NCI-H2081 (cell line): ENCODE measurements around the gene NEK5.
"Not testable (repeated sequence)": the region's sequence is repeated elsewhere in the genome, so short reads cannot be mapped to it uniquely, and the experiment has no call there.

Experiments used
- DNase-seq, 2 experiments: peaks; one replicate each; lab custom pipeline; 2025; lab: John Stamatoyannopoulos, UW

Gene NEK5, protein sequence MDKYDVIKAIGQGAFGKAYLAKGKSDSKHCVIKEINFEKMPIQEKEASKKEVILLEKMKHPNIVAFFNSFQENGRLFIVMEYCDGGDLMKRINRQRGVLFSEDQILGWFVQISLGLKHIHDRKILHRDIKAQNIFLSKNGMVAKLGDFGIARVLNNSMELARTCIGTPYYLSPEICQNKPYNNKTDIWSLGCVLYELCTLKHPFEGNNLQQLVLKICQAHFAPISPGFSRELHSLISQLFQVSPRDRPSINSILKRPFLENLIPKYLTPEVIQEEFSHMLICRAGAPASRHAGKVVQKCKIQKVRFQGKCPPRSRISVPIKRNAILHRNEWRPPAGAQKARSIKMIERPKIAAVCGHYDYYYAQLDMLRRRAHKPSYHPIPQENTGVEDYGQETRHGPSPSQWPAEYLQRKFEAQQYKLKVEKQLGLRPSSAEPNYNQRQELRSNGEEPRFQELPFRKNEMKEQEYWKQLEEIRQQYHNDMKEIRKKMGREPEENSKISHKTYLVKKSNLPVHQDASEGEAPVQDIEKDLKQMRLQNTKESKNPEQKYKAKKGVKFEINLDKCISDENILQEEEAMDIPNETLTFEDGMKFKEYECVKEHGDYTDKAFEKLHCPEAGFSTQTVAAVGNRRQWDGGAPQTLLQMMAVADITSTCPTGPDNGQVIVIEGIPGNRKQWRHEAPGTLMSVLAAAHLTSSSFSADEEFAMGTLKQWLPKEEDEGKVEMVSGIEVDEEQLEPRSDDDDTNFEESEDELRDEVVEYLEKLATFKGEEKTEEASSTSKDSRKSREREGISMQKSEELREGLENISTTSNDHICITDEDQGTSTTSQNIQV

DNA sequence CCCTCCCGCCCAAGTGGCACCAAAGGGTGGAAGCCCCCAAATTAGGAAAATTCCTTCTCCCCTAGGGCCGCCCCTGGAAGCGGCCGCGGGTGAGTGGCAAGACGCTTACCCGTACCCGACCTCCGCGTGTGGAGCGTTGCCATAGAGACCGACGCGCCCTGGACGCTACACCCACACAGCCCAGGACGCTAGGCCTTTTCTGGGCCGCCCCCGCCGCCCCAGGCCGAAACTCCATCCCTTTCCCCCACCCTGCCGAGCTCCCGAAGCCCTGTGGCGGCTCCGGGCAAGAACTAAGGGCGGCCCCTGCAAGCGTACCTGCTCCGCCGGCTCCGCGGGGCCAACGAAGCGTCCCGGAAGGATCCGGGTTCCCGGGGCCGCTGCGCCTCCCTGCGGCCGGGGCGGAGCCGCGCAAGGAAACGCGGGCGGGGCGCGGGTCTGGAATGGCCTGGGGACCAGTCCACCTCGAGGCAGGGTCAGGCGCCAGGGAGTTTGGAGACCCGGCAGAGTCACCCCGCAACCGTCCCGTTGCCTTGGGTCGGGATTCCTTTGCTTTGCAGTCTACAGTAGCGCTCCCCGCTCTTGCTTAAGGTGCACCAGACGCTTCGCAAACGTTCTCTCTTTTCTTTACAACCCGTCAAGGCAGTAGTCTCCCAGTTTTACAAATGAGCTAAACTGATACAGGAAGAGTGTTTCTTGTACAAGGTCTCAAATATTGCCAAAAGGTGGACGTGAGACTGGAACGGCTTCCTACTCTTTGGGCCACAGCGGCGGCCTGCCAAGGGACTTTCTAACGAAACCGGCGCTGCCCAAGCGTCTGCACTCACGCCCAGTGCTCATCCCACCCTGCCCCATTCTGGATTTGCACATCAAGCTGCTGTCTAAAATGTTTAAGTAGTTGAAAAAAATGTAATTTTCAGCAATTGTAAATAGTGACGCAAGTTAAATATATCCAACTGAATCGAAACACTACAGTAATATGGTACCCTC, at the start of gene NEK5:
TSS of gene NEK5 (minus strand) at position 360 of the 987 bp plus-strand sequence. CDS start 1,591 bp downstream, outside the sequence.
- DNase-seq = peak; percentile 21 to 35

DNA sequence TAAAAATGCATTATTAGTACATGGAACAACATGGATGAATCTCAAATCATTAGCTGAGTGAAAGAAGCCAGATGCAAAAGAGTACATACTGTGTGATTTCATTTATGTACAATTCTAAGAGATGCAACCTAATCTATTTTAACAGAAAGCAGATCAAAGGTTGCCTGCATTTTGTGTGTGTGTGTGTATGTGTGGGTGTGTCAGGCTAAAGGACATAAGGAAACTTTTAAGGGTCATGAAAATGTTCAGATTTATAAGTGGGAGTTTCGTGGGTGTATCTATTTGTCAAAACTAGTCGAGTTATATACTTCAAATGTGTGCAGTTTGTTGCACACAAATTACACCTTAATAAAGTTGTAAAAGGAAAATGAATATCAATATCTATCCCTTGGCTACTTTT, 48.4 kb upstream of the NEK5 start:
- DNase-seq = no peak

DNA sequence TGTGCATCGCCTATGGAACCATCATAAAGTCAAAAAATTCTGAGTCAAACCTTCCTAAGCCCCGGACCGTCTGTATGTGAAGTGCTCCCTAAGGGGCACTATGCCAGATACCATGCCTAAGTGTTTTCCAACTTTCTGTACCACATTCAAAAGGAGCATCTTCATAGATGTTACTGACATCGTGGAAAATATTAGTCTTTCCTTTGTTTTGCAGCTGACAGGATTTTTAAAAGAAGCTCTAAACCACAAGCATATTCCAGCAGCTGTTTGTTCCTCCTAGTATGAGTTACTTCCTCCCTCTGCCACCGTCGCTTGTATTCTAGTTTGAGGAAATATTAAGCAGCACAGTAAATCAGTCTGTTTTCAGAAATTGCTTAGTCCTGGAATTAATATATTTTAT, 45.1 kb upstream of the NEK5 start:
- DNase-seq = not testable (repeated sequence)

DNA sequence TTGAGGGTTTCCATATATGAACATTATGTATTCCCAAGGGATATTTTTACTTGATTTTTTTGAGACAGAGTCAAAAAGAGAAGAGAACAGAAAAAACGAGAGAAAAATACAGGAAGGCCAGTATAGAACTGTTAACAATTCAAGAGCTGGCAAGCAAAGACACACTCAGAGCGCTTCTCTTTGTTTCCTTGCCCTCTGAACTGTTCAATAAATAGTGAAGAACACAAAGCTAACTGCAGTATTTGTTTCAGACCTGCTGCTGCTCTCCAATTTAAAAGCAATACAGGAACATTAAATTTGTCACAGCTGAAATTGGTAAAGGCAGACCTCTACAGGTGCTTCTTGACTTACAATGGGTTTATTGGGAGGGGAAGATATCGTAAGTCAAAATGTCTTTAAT, 44.5 kb upstream of the NEK5 start:
- DNase-seq = peak in 1 of 2 experiments; percentile 2

DNA sequence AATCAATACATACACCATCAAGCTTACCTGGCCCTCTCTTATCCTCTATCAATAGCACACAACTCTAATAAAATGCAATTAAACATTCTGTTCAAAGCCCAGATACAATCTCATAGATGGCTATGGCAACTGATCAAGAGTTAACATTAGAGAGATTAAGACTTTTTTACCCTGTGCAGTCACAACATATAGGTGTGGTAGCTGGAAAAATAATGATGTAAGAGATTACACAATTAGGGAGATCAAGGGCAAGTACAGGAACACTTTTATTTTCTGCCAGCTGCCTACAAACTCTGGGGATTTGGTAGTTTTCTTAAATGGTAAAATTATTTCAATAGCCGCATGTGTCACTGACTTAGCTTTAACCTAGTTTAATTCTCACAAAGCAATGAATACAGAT, 42.8 kb upstream of the NEK5 start:
- DNase-seq = not testable (repeated sequence)

DNA sequence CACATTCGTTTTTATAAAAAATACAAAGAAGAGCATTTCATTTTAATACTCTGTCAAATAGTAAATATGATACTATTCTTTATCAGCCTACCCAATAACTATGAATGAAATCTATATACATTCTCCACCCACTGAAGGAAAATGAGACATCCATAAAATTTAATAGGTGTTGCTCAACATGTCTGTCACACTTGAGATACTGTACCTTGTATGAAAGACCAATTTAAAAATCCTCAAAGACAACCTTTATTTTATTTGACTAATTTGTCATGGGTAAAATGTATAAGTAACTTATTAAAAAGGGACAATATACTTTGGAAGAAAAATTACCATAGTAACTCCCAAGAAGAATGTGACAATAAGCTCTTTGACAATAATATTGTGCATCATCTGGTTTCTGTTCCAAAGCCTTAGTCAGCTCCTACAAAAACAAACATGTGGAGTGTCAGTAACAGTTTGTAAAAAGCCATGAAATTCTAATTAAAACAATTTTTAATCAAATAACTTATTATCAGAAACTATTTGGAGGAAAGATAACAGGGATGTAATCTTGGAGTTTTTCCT, 42.0 kb upstream of the NEK5 start:
- not testable (repeated sequence) for DNase-seq

DNA sequence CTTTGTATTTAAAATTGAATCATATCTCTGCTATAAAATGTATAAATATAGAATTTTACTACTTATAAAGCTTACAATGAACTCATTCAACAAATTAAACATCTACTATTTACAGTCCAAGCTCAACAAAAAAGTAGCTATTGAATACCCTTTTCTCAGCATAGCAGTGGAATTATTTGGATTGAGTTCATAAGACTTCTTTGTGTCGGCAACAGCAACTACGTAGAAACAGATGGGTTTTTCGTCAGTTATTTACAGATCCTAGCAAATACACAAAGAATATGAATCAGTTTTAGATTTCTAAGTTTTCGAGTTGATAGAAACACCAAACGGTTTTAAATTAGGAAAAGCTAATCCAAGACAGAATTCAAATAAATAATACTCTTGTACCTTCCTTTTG, 41.0 kb upstream of the NEK5 start:
- no peak for DNase-seq

DNA sequence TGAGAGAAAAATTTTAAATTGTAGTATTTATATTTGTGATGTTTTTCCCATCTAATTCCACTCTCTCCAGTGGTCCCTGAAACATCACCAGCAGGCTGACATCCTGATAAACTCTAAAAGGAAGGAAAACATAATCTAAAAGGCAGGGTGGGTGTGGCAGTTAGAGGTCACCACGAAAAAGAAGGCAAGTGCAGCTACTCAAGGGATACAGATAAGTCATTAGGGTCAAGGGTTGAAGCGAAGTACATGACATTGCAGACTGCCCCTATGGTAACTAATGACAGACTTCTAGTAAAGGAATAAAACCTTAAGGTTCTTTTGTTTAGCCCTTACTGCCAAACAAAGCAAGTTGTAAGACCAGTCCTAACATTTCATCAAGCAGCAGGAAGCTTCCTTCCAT, 36.5 kb upstream of the NEK5 start:
- no peak for DNase-seq

DNA sequence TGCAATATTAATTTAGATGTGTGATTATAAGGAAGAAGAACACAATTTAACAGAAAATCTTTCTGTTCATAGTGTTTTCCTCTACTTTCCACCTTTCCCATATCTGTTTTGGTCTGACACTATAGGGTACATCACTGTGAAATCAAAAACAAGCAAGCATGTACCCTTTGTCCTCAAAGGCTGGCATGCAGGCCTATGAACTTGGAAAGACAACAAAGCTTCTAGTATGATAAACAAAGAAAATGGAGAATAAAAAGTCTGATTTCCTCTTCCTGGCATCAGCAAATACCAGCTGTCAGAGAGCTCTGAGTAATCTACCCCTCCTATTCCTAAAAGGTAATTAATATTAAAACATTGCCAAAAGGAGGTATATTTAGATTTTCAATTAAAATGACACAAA, 36.1 kb upstream of the NEK5 start:
- no peak for DNase-seq

DNA sequence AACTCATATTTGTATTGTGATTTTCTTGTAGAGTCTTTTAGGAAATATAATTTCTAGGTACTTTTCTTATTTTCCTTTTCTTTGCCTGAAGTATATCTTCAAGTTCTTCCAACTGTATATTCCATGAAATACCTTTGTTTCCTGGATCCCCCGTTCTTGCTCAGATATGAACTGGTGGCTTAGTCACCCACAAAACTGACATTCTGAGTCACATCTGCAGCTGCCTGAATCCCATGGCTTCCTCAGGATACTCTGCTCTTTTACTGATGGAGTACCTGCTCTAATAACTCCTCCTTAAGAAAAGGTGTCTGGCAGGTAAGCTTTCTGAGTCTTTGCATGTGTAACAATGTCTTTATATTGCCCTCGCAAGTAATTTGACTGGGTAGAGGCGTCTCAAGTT, 35.0 kb upstream of the NEK5 start:
- not testable (repeated sequence) for DNase-seq

DNA sequence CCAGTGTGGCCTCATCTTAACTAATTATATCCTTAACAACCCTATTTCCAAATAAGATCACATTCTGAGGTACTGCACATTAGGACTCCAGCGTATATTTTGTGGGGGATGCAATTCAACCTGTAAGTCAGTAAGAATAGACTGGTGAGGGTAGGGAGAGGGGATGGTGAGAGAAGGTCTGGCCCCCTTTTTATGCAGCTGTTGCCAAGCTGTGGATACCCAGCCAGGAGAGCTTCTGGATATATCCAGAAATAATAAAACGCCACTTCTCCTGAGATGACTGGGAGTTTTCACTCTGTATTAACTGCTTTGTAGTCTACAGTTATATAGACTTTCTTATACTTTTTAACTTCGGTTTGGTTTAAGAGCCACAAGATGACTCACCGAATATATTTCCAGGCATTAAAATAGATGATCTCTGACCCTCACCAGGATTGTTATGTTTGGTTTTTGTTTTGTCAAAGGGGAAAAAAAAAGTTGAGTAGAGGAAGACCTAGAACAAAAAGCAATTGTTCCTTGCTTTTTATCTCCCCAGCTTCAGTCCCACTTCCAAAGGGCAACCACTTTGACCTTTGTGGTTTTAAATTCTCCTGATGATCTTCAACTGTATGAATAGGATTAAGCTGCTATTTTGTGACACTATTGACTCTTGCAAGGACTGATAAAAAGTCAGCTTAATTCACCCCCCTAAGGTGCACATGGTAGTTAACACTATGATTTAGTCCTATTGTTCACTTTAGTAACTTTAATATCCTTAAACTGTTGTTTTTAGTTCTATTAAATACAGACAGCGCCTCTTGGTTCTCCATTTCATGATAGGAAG, 33.6 kb upstream of the NEK5 start:
- no peak for DNase-seq

DNA sequence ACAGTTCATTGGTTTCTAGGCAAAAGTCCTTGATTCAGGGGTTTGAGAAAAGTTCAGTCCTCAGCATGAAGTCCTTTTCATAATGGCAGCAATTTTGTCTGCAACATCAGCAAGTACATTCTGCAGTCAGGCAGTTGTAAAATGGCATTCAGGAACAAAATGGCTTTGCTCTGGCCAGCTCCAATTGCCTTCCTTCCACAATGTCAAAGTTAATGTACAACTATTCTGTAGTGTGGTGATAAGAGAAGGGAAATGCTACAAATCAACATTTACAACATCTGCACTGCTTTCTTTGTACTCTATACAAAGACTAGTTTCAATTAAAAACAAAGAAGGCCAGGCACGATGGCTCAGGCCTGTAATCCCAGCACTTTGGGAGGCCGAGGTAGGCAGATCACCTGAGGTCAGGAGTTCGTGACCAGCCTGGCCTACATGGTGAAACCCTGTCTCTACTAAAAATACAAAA, 32.3 kb upstream of the NEK5 start:
- DNase-seq = no peak

DNA sequence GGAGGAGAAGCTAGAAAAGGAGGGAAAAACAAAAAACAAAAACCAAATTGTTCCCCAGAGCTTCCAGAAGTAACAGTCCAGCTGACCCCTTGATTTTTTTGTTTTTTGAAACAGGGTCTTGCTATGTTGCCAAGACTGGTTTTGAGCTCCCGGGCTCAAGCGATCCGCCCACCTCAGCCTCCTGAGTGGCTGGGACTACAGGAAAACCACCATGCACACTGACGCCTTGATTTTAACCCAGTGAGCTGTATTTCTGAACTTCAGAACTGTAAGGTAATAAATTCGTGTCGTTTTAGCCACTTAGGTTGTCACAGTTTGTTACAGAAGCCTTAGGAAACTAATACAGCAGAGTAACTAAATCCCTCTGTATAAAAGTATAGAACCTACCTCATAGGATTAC, 31.6 kb upstream of the NEK5 start:
- no peak for DNase-seq

DNA sequence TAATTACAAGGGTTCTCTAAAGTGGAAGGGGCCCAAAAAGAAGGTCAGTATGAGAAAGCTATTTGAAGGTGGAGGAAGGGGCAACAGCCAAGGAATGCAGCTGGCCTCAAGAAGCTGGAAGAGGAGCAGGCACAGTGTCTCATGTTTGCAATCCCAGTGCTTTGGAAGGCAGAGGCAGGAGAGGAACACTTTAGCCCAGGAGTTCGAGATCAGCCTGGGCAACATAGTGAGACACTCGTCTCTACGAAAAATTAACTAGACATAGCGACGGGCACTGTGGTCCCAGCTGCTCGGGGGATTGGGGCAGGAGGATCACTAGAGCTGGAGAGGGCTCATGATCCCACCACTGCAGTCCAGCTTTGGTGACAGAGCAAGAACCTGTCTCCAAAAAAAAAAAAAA, 31.2 kb upstream of the NEK5 start:
- no peak for DNase-seq

DNA sequence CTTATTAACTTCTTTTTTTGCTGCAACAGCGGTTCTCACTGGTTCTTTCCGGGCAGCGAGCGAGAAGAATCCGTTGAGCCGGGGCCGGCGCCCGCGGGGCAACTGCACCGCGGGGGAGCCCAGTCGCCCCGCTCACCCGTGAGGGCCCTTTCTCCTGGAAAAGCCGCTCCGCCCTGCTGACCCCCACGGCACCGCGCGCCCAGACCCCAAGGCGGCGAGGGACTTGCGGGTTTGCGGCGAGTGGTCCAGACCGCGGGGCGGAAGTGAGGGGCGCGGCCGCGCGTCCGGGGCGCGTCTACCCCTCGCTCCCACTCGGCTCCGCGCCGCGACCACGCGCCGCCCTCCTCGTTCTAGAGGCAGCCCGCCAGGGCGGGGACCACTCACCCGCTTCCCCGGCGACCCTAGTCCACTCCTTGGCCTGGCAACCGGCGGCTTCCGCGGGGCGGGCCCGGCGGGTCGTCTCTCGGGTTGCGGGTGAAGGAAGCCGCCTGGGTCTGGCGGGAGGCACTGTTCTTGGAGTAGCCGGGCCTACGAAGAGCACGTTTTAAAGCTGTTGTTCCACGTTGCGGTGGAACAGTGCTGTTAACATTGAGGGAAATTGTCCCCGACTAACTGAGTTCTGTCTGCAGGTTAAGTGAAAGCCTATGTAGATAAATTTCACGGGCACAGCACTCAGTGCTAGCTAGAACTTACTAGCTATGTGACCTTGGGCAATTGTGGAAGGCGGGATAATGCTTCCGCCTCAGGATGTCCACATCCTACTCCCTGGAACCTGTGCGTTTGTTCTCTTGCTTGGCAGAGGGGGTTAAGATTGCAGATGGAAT, 30.5 kb upstream of the NEK5 start, which contains the start of gene NEK3:
TSS of gene NEK3 (minus strand) at position 439 of the 824 bp plus-strand sequence. CDS start 3,406 bp downstream, outside the sequence.
- peak; percentile 47 to 48 for DNase-seq

DNA sequence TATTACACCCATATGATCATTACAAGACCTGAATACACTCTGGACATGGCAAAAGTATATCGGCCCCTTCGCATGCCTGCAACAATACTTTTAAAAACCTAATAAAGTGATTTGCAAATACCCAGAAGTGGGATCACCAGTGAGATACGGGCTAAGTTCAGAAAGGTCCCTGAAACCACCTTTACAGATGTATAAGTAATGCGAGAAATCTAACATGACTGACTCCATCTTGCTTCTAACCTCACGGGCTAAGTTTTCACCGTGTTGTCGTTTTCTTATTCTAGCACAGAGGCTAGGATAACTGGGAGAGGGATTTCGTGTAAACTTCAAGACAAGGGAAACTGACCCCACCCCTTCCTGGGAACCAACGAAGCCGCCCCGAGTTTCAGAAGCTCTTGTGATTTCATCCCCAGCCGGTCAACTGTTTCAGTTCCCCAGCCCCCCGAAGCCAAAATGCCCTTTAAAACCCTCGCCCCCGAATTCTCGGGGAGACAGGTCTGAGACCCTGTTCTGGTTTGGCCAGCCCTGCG, 29.8 kb upstream of the NEK5 start:
- no peak for DNase-seq

DNA sequence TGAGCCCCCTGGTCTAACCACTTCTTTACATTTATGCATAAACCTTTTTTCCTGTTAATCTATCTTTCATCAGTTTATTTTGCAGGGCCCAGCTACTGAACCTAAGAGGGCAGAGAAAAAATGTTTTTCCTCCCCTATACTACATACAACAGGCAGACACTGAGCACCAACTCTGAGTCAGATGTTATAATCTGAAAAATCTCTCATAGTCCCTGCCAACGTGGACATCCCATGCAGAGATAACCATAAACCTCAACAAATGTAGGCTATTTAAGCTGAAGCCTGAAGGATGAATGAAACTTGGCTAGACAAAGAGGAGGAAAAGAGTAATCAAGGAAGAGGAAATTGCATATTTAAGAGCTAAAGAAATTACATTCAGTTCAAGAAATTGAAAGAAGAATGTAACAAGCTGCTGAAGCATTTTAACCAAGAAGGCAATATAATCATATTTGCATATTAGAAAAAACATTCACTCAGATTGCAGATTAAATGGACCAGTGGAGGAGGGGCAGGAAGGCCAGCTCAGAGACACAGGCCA, 27.9 kb upstream of the NEK5 start:
- DNase-seq = no peak

DNA sequence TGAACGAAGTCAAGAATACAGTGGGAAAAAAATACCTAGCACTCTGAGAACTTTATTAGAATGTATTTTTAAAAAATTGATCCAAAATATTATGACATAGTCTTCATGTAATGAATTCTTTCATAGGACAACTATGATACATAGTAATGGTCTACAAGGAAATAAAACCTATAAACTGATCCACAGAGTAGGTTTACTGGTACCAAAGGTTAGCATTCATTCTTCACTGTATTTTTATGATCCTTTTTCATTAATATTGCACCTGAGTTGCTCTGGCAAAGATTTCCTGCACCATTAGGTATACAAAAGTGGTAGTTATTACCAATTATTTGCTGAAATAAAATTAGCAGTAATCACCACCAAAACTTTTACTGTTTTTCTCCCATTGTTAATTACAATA, 26.3 kb upstream of the NEK5 start:
- DNase-seq = no peak

DNA sequence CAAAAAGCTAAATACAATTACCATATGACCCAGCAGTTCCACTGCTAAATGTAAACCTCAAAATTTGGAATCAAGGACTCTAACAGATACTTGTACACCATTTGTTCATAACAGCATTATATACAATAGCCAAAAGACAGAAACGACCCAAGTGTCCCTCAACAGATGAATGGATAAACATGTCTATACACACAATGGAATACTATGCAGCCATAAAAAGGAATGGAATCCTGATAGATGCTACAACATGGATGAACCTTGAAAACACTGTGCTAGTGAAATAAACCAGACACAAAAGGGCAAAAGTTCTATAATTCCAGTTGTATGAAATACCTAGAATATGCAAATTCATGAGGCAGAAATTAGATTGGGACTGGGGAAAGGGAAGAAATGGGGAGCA, 18.4 kb upstream of the NEK5 start:
- no peak for DNase-seq
